ENCODE results near the gene VAV2. TPM values are rescaled to one million over a fixed set of nuclear protein-coding genes. Genes with fewer than 3 reads are reported as not detected.

VAV2 gene
- total and polyA plus RNA-seq, 7 donors = 3.8 to 23.3 (median 7.2) TPM

DNA sequence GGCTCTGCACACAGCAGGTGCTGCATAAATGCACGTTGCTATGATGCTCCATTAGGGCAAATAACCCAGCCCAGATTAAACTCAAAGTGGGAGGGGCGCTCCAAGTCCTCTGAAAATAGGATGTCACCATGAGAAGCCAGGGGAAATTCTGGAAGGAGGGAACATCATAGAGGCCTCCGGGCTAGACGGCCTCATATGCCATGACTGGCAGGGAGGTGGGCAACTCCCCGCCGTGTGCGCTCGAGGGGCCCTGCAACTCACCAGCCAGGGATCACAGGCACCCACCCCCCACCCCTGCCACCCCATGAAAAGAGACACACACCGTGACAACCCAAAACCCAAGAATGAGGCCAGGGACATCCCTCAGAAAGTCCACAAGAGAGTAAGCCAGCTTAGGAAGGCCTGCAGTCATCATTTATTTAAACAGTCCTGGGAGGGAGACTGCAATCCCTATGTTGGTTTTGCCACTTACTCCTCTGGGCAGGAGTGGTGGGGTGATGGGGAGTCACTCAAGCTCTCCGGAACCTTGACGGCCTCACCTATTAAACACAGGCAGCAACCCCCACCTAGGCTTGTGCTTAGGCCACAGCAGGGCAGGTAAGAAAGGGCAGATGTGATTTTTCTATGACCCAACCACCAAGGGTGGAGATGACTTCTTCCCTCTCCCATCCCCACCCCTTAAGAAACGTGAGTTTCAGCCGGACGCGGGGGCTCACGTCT, 4.0 kb downstream of the VAV2 start:
- intact Hi-C loops (cut with DNase I) = no loop called here
- H3K27me3 ChIP-seq = no peaks in the 10 kb centered on the region
- no peak overlapping the region for H3K27ac ChIP-seq
- no peak for TF ChIP-seq CTCF (IDR thresholded peaks at IDR 0.05)
- TF ChIP-seq POLR2AphosphoS5 (IDR thresholded peaks at IDR 0.05) = no peak
- no peak for TF ChIP-seq EP300 (IDR thresholded peaks at IDR 0.05)
- no peak for TF ChIP-seq POLR2A (IDR thresholded peaks at IDR 0.05)
- peaks cover 0 to 22% (median 17%) of the 10 kb centered on the region in 4 donors for H3K4me1 ChIP-seq
- peak; percentile 40 for DNase-seq
- H3K9me3 ChIP-seq = no peaks in the 10 kb centered on the region
- H3K4me3 ChIP-seq = no peak overlapping the region
- H3K36me3 ChIP-seq = no peaks in the 10 kb centered on the region
- whole genome bisulfite sequencing, 2 donors = 89 to 91% methylated on average over 16 of the region's 16 CpGs

DNA sequence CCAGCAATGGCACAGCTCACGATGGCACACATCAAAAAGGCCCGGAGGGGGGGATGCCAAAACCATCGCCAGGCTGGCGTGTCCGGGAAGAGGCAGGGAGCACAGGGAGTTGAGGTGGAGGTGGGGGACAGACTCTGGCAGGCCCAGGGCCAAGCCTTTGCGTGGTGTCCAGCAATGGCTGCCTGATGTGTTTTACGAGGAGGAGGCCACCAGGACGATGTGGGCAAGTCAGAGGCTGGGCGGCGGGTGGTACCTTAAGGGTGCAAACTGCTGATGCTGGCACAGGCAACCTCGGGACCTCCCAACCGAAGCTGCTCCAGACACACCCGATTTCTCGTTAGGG, 4.7 kb downstream of the VAV2 start:
- no peak overlapping the region for H3K4me3 ChIP-seq
- H3K36me3 ChIP-seq = no peaks in the 10 kb centered on the region
- whole genome bisulfite sequencing, 2 donors = 91 to 93% methylated on average over 14 of the region's 14 CpGs
- intact Hi-C loops (cut with DNase I) = no loop called here
- peaks cover 0 to 20% (median 17%) of the 10 kb centered on the region in 4 donors for H3K4me1 ChIP-seq
- H3K27me3 ChIP-seq = no peaks in the 10 kb centered on the region
- no peak overlapping the region for H3K27ac ChIP-seq
- H3K9me3 ChIP-seq = no peaks in the 10 kb centered on the region
- DNase-seq = peak; percentile 65
- TF ChIP-seq CTCF (IDR thresholded peaks at IDR 0.05) (no peak), EP300 (IDR thresholded peaks at IDR 0.05) (no peak), POLR2A (IDR thresholded peaks at IDR 0.05) (no peak), POLR2AphosphoS5 (IDR thresholded peaks at IDR 0.05) (no peak)

DNA sequence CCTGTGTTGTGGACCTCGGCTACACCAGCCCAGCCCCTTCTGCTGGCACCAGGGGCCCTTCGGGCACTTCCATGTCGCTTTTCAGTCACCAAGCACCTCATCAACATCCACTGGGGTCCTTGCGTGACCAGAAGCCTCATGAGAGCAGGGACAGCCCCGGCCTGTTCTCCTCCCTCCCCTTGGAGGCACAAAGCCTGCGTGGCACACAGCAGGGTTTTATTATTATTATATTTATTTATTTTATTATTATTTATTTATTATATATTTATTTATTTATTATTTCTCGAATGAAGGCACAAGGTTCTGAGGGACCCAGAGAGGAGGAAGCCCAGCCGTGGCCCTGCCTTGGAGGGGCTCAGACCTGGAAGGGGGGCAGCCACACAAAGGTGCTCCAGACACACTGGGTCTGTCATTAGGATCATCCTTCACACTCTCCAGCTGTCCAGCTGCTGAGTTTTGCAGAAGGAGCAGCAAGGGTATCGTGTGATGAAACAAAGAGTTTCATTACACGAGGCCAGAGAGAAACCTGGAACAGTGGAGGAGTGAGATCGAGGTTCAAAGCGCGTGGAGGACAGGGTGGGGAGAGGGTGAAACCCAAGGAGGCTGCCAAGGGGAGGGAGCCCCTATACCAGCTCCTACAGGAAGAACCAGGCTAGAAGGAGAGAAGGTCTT, 5.2 kb downstream of the VAV2 start:
- Histone ChIP-seq H3K4me1 (peaks cover 0 to 20% (median 17%) of the 10 kb centered on the region in 4 donors), H3K9me3 (no peaks in the 10 kb centered on the region), H3K4me3 (no peak overlapping the region), H3K27ac (no peak overlapping the region), H3K36me3 (no peaks in the 10 kb centered on the region), H3K27me3 (no peaks in the 10 kb centered on the region)
- WGBS, 2 donors = 86 to 88% methylated on average over 13 of the region's 13 CpGs
- no peak for TF ChIP-seq POLR2AphosphoS5 (IDR thresholded peaks at IDR 0.05)
- no peak for TF ChIP-seq EP300 (IDR thresholded peaks at IDR 0.05)
- no peak for TF ChIP-seq POLR2A (IDR thresholded peaks at IDR 0.05)
- no peak for TF ChIP-seq CTCF (IDR thresholded peaks at IDR 0.05)
- intact Hi-C loops (cut with DNase I) = no loop called here
- no peak for DNase-seq

- TF ChIP-seq POLR2AphosphoS5 (IDR thresholded peaks at IDR 0.05) (no peak), EP300 (IDR thresholded peaks at IDR 0.05) (no peak), CTCF (IDR thresholded peaks at IDR 0.05) (no peak), POLR2A (IDR thresholded peaks at IDR 0.05) (no peak)
- no peak for DNase-seq
- Histone ChIP-seq H3K36me3 (no peaks in the 10 kb centered on the region), H3K27ac (no peak overlapping the region), H3K9me3 (no peaks in the 10 kb centered on the region), H3K4me3 (no peak overlapping the region), H3K27me3 (no peaks in the 10 kb centered on the region), H3K4me1 (peaks cover 0 to 13% (median 11%) of the 10 kb centered on the region in 4 donors)
- intact Hi-C loops (cut with DNase I) = no loop called here
- 75 to 90% methylated on average over 6 of the region's 6 CpGs for WGBS, 2 donors
Measured at GRCh38 chr9:133986061-133986460, 6.1 kb downstream of the VAV2 start.

Measured in sigmoid colon (tissue), 7 donors.